ENCODE data around the gene MICB. TPM values are rescaled to one million over a fixed set of nuclear protein-coding genes. Genes with fewer than 3 reads are reported as not detected.

Gene MICB
- total and polyA plus RNA-seq, 2 of the 8 experiments (the other 6 are each of a cell fraction or from before 2014, with no cell fraction given) = 16.2 to 25.3 TPM

DNA sequence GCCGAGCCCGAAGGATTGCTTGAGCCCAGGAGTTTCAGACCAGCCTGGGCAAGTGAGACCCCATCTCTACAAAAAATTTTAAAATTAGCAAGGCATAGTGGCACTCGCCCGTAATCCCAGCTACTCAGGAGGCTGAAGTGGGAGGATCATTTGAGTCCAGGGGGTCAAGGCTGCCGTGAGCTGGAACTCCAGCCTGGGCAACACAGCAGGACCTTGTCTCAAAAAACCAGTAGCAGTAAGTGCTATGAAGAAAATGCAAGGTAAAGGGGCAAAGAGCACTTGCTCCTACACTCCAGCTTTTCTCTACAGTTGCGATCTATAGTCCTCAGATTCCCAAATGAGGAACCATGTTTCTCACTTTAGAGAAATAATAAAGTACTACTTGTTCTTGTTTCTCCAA lies 45.7 kb downstream of the MICB start:
- H2BK12ac ChIP-seq (ENCODE audit: low read depth, low read length) = no peak overlapping the region
- no peak overlapping the region for H3K4ac ChIP-seq (replicated peaks; ENCODE audit: insufficient read length, low read depth, low read length)
- H3K18ac ChIP-seq (ENCODE audit: extremely low read depth, low read length) = no peak overlapping the region
- no peak overlapping the region for H2AK5ac ChIP-seq (ENCODE audit: low read depth, low read length)
- TF ChIP-seq POLR2A (IDR thresholded peaks at IDR 0.05; ENCODE audit: control extremely low read depth in 1 of 2, low read depth in 2 of 2, low read length in 2 of 2) (no peak), HDAC6 (IDR thresholded peaks at IDR 0.05; ENCODE audit: low read depth, low read length) (no peak), KDM1A (IDR thresholded peaks at IDR 0.05; ENCODE audit: borderline replicate concordance, low read length) (no peak), BACH1 (IDR thresholded peaks at IDR 0.05; ENCODE audit: low read length) (no peak), EP300 (IDR thresholded peaks at IDR 0.05; ENCODE audit: borderline replicate concordance in 1 of 2, low read depth in 2 of 2, low read length in 2 of 2) (no peak), RXRA (IDR thresholded peaks at IDR 0.05; ENCODE audit: insufficient read depth, low read depth, low read length) (no peak), RNF2 (IDR thresholded peaks at IDR 0.05; ENCODE audit: borderline replicate concordance, low read depth, low read length, missing control alignments, poor library complexity, severe bottlenecking) (no peak), JUND (IDR thresholded peaks at IDR 0.05; ENCODE audit: low read length) (no peak), EZH2 (IDR thresholded peaks at IDR 0.05; ENCODE audit: low read depth, low read length, severe bottlenecking) (no peak), RAD21 (IDR thresholded peaks at IDR 0.05 in 1 of 2, conservative IDR thresholded peaks at IDR 0.05 in 1 of 2; ENCODE audit: low read depth in 2 of 2, low read length in 2 of 2) (no peak), SUZ12 (IDR thresholded peaks at IDR 0.05; ENCODE audit: low read length) (no peak), SP1 (IDR thresholded peaks at IDR 0.05; ENCODE audit: low read depth, low read length) (no peak)
- no peaks in the 10 kb centered on the region for H3K9me3 ChIP-seq (ENCODE audit: insufficient read depth in 2 of 2, low read depth in 1 of 2, low read length in 1 of 2)
- peaks cover 4 to 18% (median 10%) of the 10 kb centered on the region in 4 experiments; a peak in 6 of 7 replicates for H3K4me1 ChIP-seq (replicated peaks in 1 of 4; ENCODE audit: control insufficient read depth in 3 of 4, insufficient read depth in 4 of 4, low read length in 3 of 4)
- H3K79me2 ChIP-seq (ENCODE audit: control insufficient read depth in 1 of 2, insufficient read depth in 2 of 2, low read length in 2 of 2) = peaks cover 29 to 43% of the 10 kb centered on the region in 2 experiments
- H3K4me3 ChIP-seq (ENCODE audit: extremely low read depth in 1 of 4, insufficient read depth in 2 of 4, low read depth in 3 of 4, low read length in 4 of 4) = no peak overlapping the region
- no peak overlapping the region for H3K14ac ChIP-seq (ENCODE audit: insufficient read length)
- H3K23me2 ChIP-seq (ENCODE audit: low read depth, low read length) = peaks cover 7% of the 10 kb centered on the region
- H3K79me1 ChIP-seq (ENCODE audit: low read depth, low read length) = no peaks in the 10 kb centered on the region; the same call in 1 of the 2 replicates
- no peak overlapping the region for H4K5ac ChIP-seq (ENCODE audit: insufficient read length, low read depth, low read length)
- no peak overlapping the region; a peak in 1 of 4 replicates for H3K4me2 ChIP-seq (ENCODE audit: insufficient read depth in 1 of 2, low read depth in 2 of 2, low read length in 2 of 2)
- H2BK5ac ChIP-seq (ENCODE audit: low read depth, low read length) = no peak overlapping the region
- peaks cover 10 to 19% (median 18%) of the 10 kb centered on the region in 4 experiments for H3K36me3 ChIP-seq (ENCODE audit: control insufficient read depth in 2 of 4, insufficient read depth in 4 of 4, low read length in 3 of 4)
- H3K23ac ChIP-seq (ENCODE audit: insufficient read length) = no peak overlapping the region
- ChIA-PET CTCF (ENCODE audit: partially characterized antibody) (interaction anchor here (1.1 to 24.7 kb wide), 4 partner anchors 36 to 67 kb away, joined by 3 to 613 read pairs (median 4); partner anchors contain the start of genes LST1 and NCR3), POLR2A (ENCODE audit: partially characterized antibody) (interaction anchor here (0.9 to 18.4 kb wide), 12 partner anchors 8 to 121 kb away, joined by 3 to 428 read pairs (median 44); partner anchors contain the start of genes AIF1, BAG6, C6orf47 and CSNK2B)
- no peak overlapping the region for H2BK20ac ChIP-seq (ENCODE audit: low read length)
- H3K27ac ChIP-seq (ENCODE audit: low read depth, low read length) = no peak overlapping the region
- no peak overlapping the region for H2BK120ac ChIP-seq (replicated peaks; ENCODE audit: low read depth, low read length)
- FAIRE-seq = no peak
- whole genome bisulfite sequencing, 2 experiments (ENCODE audit: extremely low coverage in 1 of 2, insufficient coverage in 1 of 2, insufficient read length in 1 of 2, insufficient replicate concordance in 2 of 2, low coverage in 1 of 2, low lambda C conversion rate in 2 of 2, missing lambda C conversion rate in 1 of 2) = 96% methylated on average over 6 of the region's 6 CpGs; no CpG with 5 or more reads in 1 of the 2 experiments
- H2AFZ ChIP-seq (ENCODE audit: low read length) = no peak overlapping the region
- H4K91ac ChIP-seq (replicated peaks; ENCODE audit: insufficient read length, low read length) = no peak overlapping the region
- H4K8ac ChIP-seq (ENCODE audit: extremely low read depth, insufficient read depth, low read length) = no peak overlapping the region
- no peak for DNase-seq (ENCODE audit: low read depth in 1 of 2, low spot score in 2 of 2)
- no peak overlapping the region for H3K9ac ChIP-seq (replicated peaks in 1 of 4; ENCODE audit: extremely low read depth in 1 of 4, low read depth in 3 of 4, low read length in 3 of 4)
- H3K56ac ChIP-seq (replicated peaks; ENCODE audit: insufficient read length, low read depth, low read length) = no peak overlapping the region
- H4K20me1 ChIP-seq (replicated peaks in 1 of 2; ENCODE audit: control insufficient read depth in 1 of 2, insufficient read depth in 2 of 2, low read length in 2 of 2) = peaks cover 16 to 20% of the 10 kb centered on the region in 2 experiments
- no peak overlapping the region for H2BK15ac ChIP-seq (ENCODE audit: low read length)
- H3K27me3 ChIP-seq (replicated peaks in 1 of 4; ENCODE audit: control insufficient read depth in 3 of 4, extremely low read depth in 1 of 4, insufficient read depth in 3 of 4, low read length in 3 of 4) = no peaks in the 10 kb centered on the region
